Central memory CD4-positive, alpha-beta T cell (primary cell): ENCODE data around the gene ARHGEF2.
"Not testable (repeated sequence)": the region's sequence is repeated elsewhere in the genome, so short reads cannot be mapped to it uniquely, and the experiment has no call there.

ENCODE experiments used
- DNase-seq: peaks from one replicate; pipeline ENCODE4 v3.0.0; 2022

Gene ARHGEF2

GRCh38 chr1:155940993-155941844 lies 37.1 kb downstream of the ARHGEF2 start, which contains the start of gene RXFP4:
RXFP4 (plus strand) TSS chr1:155941638; CDS start chr1:155941710, 72 bp downstream.
- no peak for DNase-seq

- DNase-seq = no peak
Measured at GRCh38 chr1:155940482-155940992, 37.8 kb downstream of the ARHGEF2 start.

GRCh38 chr1:155938220-155938627 lies 40.1 kb downstream of the ARHGEF2 start:
- peak; percentile 46 for DNase-seq

- no peak for DNase-seq
Measured at GRCh38 chr1:155934936-155935590, 43.3 kb downstream of the ARHGEF2 start.

- peak; percentile 98 for DNase-seq
Measured at GRCh38 chr1:155934097-155934935, 44.0 kb downstream of the ARHGEF2 start, which contains the start of gene KHDC4. KHDC4 (minus strand) TSS chr1:155934413; CDS start chr1:155934373, 40 bp downstream.

GRCh38 chr1:155933591-155934096 lies 44.7 kb downstream of the ARHGEF2 start:
- no peak for DNase-seq

GRCh38 chr1:155932487-155932886 lies 45.9 kb downstream of the ARHGEF2 start:
- no peak for DNase-seq

GRCh38 chr1:155932081-155932480 lies 46.3 kb downstream of the ARHGEF2 start:
- no peak for DNase-seq

- no peak for DNase-seq
Measured at GRCh38 chr1:155931332-155932038, 46.9 kb downstream of the ARHGEF2 start.

GRCh38 chr1:155930725-155931124 lies 47.6 kb downstream of the ARHGEF2 start:
- DNase-seq = not testable (repeated sequence)

GRCh38 chr1:155929057-155929456 lies 49.3 kb downstream of the ARHGEF2 start:
- no peak for DNase-seq

- no peak for DNase-seq
Measured at GRCh38 chr1:155925506-155925905, 52.8 kb downstream of the ARHGEF2 start.

GRCh38 chr1:155920717-155921116 lies 57.6 kb downstream of the ARHGEF2 start:
- no peak for DNase-seq

- DNase-seq = no peak
Measured at GRCh38 chr1:155919801-155920200, 58.5 kb downstream of the ARHGEF2 start.

- no peak for DNase-seq
Measured at GRCh38 chr1:155918660-155919059, 59.7 kb downstream of the ARHGEF2 start.

- no peak for DNase-seq
Measured at GRCh38 chr1:155913969-155914757, 64.2 kb downstream of the ARHGEF2 start.

GRCh38 chr1:155912056-155912536 lies 66.3 kb downstream of the ARHGEF2 start:
- DNase-seq = no peak

GRCh38 chr1:155911156-155912055 lies 66.9 kb downstream of the ARHGEF2 start, which contains the start of gene RIT1:
RIT1 (minus strand) TSS chr1:155911349; CDS start chr1:155910761, 588 bp downstream.
- peak; percentile 76 for DNase-seq

GRCh38 chr1:155910621-155911121 lies 67.7 kb downstream of the ARHGEF2 start:
- peak; percentile 19 for DNase-seq
